GM23248 (cell line): ENCODE data around the gene SEMA4D. TPM values are rescaled to one million over a fixed set of nuclear protein-coding genes. Genes with fewer than 3 reads are reported as not detected.

Experiments used
- DNase-seq: peaks from one replicate; pipeline ENCODE4 v3.0.0-alpha.2; 2015
- H2AFZ ChIP-seq: fragments of 200-600 bp; sonication (generic); 2 replicates; pipeline ENCODE4 v1.6.1; 2016; ENCODE audit warnings: antibody characterized with exemption
- H3F3A ChIP-seq: fragments of 200-600 bp; sonication (generic); 2 replicates; pipeline ENCODE4 v1.6.1; 2016; ENCODE audit warnings: mild to moderate bottlenecking, antibody characterized with exemption, mixed run types; ENCODE audit not compliant: insufficient read depth
- H3K27ac ChIP-seq: fragments of 200-600 bp; sonication (generic); 2 replicates; pipeline ENCODE4 v1.5.1; 2016; ENCODE audit warnings: mild to moderate bottlenecking
- H3K27me3 ChIP-seq: fragments of 200-600 bp; sonication (generic); replicated peaks from 2 replicates; pipeline ENCODE4 v1.6.1; 2016; ENCODE audit warnings: mild to moderate bottlenecking; ENCODE audit not compliant: insufficient read depth
- H3K36me3 ChIP-seq: fragments of 200-600 bp; sonication (generic); 2 replicates; pipeline ENCODE4 v1.6.1; 2016; ENCODE audit warnings: low read depth, mild to moderate bottlenecking
- H3K4me1 ChIP-seq: fragments of 200-600 bp; sonication (generic); 2 replicates; pipeline ENCODE4 v1.6.1; 2016; ENCODE audit warnings: mild to moderate bottlenecking; ENCODE audit not compliant: insufficient read depth
- H3K4me2 ChIP-seq: fragments of 200-600 bp; sonication (generic); one replicate; pipeline ENCODE4 v1.6.1; 2016; ENCODE audit warnings: mild to moderate bottlenecking; ENCODE audit not compliant: unreplicated experiment
- H3K4me3 ChIP-seq: fragments of 200-600 bp; sonication (generic); 2 replicates; pipeline ENCODE4 v1.5.1; 2016; ENCODE audit warnings: mild to moderate bottlenecking
- H3K79me2 ChIP-seq: fragments of 200-600 bp; sonication (generic); 2 replicates; pipeline ENCODE4 v1.6.1; 2016; ENCODE audit warnings: mild to moderate bottlenecking; ENCODE audit not compliant: insufficient read depth
- H3K9ac ChIP-seq: fragments of 200-600 bp; sonication (generic); 2 replicates; pipeline ENCODE4 v1.6.1; 2016; ENCODE audit warnings: mild to moderate bottlenecking
- H3K9me2 ChIP-seq: fragments of 200-600 bp; sonication (generic); 2 replicates; pipeline ENCODE4 v1.6.1; 2016; ENCODE audit warnings: mixed run types, mild to moderate bottlenecking, moderate library complexity; ENCODE audit not compliant: insufficient read depth
- H3K9me3 ChIP-seq: fragments of 200-600 bp; sonication (generic); one replicate; pipeline ENCODE4 v1.6.1; 2017; ENCODE audit warnings: low read depth
- H4K20me1 ChIP-seq: fragments of 200-600 bp; sonication (generic); 2 replicates; pipeline ENCODE4 v1.6.0; 2016; ENCODE audit not compliant: insufficient read depth
- EZH2 ChIP-seq: fragments of 200-600 bp; sonication (generic); IDR thresholded peaks from 2 replicates; pipeline ENCODE4 v1.6.1; 2018; ENCODE audit warnings: antibody characterized with exemption, mild to moderate bottlenecking; ENCODE audit not compliant: insufficient read depth, poor library complexity, severe bottlenecking
- EZH2phosphoT487 ChIP-seq: fragments of 200-600 bp; sonication (generic); IDR thresholded peaks from 2 replicates; pipeline ENCODE4 v1.6.1; 2018; ENCODE audit warnings: antibody characterized with exemption, moderate library complexity, mild to moderate bottlenecking, low read depth; ENCODE audit not compliant: insufficient read depth
- WGBS, 2 experiments: methylation state at CpG; one replicate each; pipeline ENCODE4 v1.1.6; 2015 to 2017; ENCODE audit warnings: low lambda C conversion rate in 2 of 2, low coverage in 1 of 2; ENCODE audit errors: missing lambda C conversion rate in 2 of 2; 5-methylcytosine and 5-hydroxymethylcytosine counted together
- in situ Hi-C: fragments of 300-500 bp; cut with MboI; formaldehyde crosslinking; loops from 2 replicates; pipeline ENCODE4 v1.15.0; 2020
- polyA plus RNA-seq: library from polyadenylated mRNA; unstranded; fragments of >200 nt; fragmentation: Nextera tagmentation; extraction: Ambion mirVana; gene quantifications from 2 replicates; pipeline ENCODE4 v1.2.1, GENCODE V29; 2016
- total RNA-seq: library from RNA; depleted of rRNA; stranded (reverse); fragments of >200 nt; shearing (Covaris generic); gene quantifications from 2 replicates; pipeline ENCODE4 v1.2.3, GENCODE V29; 2014

The SEMA4D gene
- total and polyA plus RNA-seq, 2 experiments from 2014 or later: 0.11 TPM

- in situ Hi-C loops: no loop called here
- Histone ChIP-seq H3K4me1 (no peaks in the 10 kb centered on the region), H3K9me3 (no peaks in the 10 kb centered on the region), H3K27me3 (no peaks in the 10 kb centered on the region), H3K27ac (no peak overlapping the region), H3K4me2 (no peak overlapping the region), H3K79me2 (no peaks in the 10 kb centered on the region), H3K36me3 (no peaks in the 10 kb centered on the region), H3K9ac (no peak overlapping the region), H3F3A (no peaks in the 10 kb centered on the region), H2AFZ (no peak overlapping the region), H3K4me3 (no peak overlapping the region), H4K20me1 (no peaks in the 10 kb centered on the region), H3K9me2 (no peaks in the 10 kb centered on the region)
- whole genome bisulfite sequencing, 2 experiments: 37 to 42% methylated on average over 10 of the region's 10 CpGs
- TF ChIP-seq EZH2 (no peak), EZH2phosphoT487 (no peak)
- no peak for DNase-seq
These were observed 35.6 kb upstream of the SEMA4D start for GRCh38 chr9:89533411-89534095.

- no peaks in the 10 kb centered on the region for H3K4me1 ChIP-seq
- H3K9ac ChIP-seq: no peak overlapping the region
- H2AFZ ChIP-seq: no peak overlapping the region
- H3K27ac ChIP-seq: no peak overlapping the region
- H4K20me1 ChIP-seq: no peaks in the 10 kb centered on the region
- no peaks in the 10 kb centered on the region for H3K36me3 ChIP-seq
- in situ Hi-C loops: no loop called here
- no peaks in the 10 kb centered on the region for H3K27me3 ChIP-seq
- no peaks in the 10 kb centered on the region for H3F3A ChIP-seq
- H3K4me2 ChIP-seq: no peak overlapping the region
- no peak overlapping the region for H3K4me3 ChIP-seq
- no peaks in the 10 kb centered on the region for H3K9me3 ChIP-seq
- no peaks in the 10 kb centered on the region for H3K9me2 ChIP-seq
- no peak for DNase-seq
- no peaks in the 10 kb centered on the region for H3K79me2 ChIP-seq
- no peak for TF ChIP-seq EZH2phosphoT487
- no peak for TF ChIP-seq EZH2
- WGBS, 2 experiments: 53 to 56% methylated on average over 1 of the region's 1 CpG
These were observed 35.0 kb upstream of the SEMA4D start for GRCh38 chr9:89532944-89533343.

- in situ Hi-C loops: no loop called here
- Histone ChIP-seq H3K4me2 (no peak overlapping the region), H3K27ac (no peak overlapping the region), H2AFZ (no peak overlapping the region), H3K79me2 (no peaks in the 10 kb centered on the region), H3K4me1 (no peaks in the 10 kb centered on the region), H4K20me1 (no peaks in the 10 kb centered on the region), H3F3A (no peaks in the 10 kb centered on the region), H3K4me3 (no peak overlapping the region), H3K9me2 (no peaks in the 10 kb centered on the region), H3K27me3 (no peaks in the 10 kb centered on the region), H3K9ac (no peak overlapping the region), H3K9me3 (no peaks in the 10 kb centered on the region), H3K36me3 (no peaks in the 10 kb centered on the region)
- 43 to 50% methylated on average over 4 of the region's 4 CpGs for WGBS, 2 experiments
- TF ChIP-seq EZH2phosphoT487: no peak
- no peak for TF ChIP-seq EZH2
- no peak for DNase-seq
These were observed 34.6 kb upstream of the SEMA4D start for GRCh38 chr9:89532478-89532877.

GRCh38 chr9:89531766-89532165, 33.9 kb upstream of the SEMA4D start:
- Histone ChIP-seq H3K36me3 (no peaks in the 10 kb centered on the region), H3K9me3 (no peaks in the 10 kb centered on the region), H3K27me3 (no peaks in the 10 kb centered on the region), H3K79me2 (no peaks in the 10 kb centered on the region), H3K9ac (no peak overlapping the region), H4K20me1 (no peaks in the 10 kb centered on the region), H3K9me2 (no peaks in the 10 kb centered on the region), H2AFZ (no peak overlapping the region), H3K4me1 (no peaks in the 10 kb centered on the region), H3K4me2 (no peak overlapping the region), H3K27ac (no peak overlapping the region), H3F3A (no peaks in the 10 kb centered on the region), H3K4me3 (no peak overlapping the region)
- 51 to 58% methylated on average over 4 of the region's 4 CpGs for WGBS, 2 experiments
- DNase-seq: no peak
- in situ Hi-C loops: no loop called here
- no peak for TF ChIP-seq EZH2
- TF ChIP-seq EZH2phosphoT487: no peak

GRCh38 chr9:89530726-89531125, 32.8 kb upstream of the SEMA4D start:
- no peaks in the 10 kb centered on the region for H3K9me3 ChIP-seq
- H3K9me2 ChIP-seq: no peaks in the 10 kb centered on the region
- no peak overlapping the region for H2AFZ ChIP-seq
- no peaks in the 10 kb centered on the region for H3F3A ChIP-seq
- no peaks in the 10 kb centered on the region for H3K4me1 ChIP-seq
- in situ Hi-C loops: no loop called here
- no peaks in the 10 kb centered on the region for H3K79me2 ChIP-seq
- H3K36me3 ChIP-seq: no peaks in the 10 kb centered on the region
- DNase-seq: no peak
- H4K20me1 ChIP-seq: no peaks in the 10 kb centered on the region
- no peaks in the 10 kb centered on the region for H3K27me3 ChIP-seq
- TF ChIP-seq EZH2 (no peak), EZH2phosphoT487 (no peak)
- no peak overlapping the region for H3K4me3 ChIP-seq
- 60 to 69% methylated on average over 6 of the region's 6 CpGs for WGBS, 2 experiments
- H3K27ac ChIP-seq: no peak overlapping the region
- H3K9ac ChIP-seq: no peak overlapping the region
- no peak overlapping the region for H3K4me2 ChIP-seq
